ENCODE data around the gene ACAA2.

Gene ACAA2

GRCh38 chr18:49738721-49739120 is 74.6 kb downstream of the ACAA2 start:
- DNase-seq: no peak

- DNase-seq: no peak
These were observed 78.5 kb downstream of the ACAA2 start for GRCh38 chr18:49734836-49735235.

- no peak for DNase-seq
These were observed 79.3 kb downstream of the ACAA2 start for GRCh38 chr18:49733896-49734585.

DNA sequence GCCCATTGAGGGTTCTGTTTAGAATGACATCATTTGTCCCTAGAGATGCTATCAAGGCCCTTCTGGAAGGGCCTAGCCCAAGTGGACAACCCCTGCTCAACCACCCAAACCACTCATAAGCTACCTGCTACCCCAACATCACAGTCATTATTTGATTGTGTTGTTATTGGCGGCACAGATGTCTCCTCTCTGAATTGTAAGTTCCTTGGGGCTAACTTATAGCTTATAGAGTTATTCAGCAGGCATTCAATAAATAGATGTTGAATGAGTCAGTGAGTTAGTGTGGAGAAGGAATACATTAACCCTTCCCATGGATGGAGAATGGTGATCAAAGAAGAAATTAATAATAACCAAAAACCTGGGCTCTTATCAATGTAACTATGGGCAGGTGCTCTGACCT is 80.0 kb downstream of the ACAA2 start:
- no peak for DNase-seq

Data from KG1 (cell line).